Epithelial cell of proximal tubule (primary cell): ENCODE measurements around the gene SS18L1. TPM values are rescaled to one million over a fixed set of nuclear protein-coding genes. Genes with fewer than 3 reads are reported as not detected.
A peak's percentile ranks its signal among the peaks of the same experiment; 100 is the strongest.

ENCODE experiments used
- DNase-seq: peaks from one replicate; pipeline ENCODE4 v3.0.0-alpha.2; 2011; ENCODE audit warnings: low read depth
- H3K4me3 ChIP-seq: 2 replicates; pipeline ENCODE4 v1.5.1; 2011; ENCODE audit warnings: low read depth, mild to moderate bottlenecking, low read length
- CTCF ChIP-seq: conservative IDR thresholded peaks from 2 replicates; pipeline ENCODE4 v1.5.1; 2012; ENCODE audit warnings: low read depth, mild to moderate bottlenecking, low read length
- total RNA-seq: library from RNA; depleted of rRNA; stranded (reverse); fragments of >200 nt; gene quantifications from 2 replicates; pipeline ENCODE4 v1.2.3, GENCODE V29; 2015

SS18L1 gene
- total RNA-seq, 1 donor from 2014 or later, result 11.4 TPM

GRCh38 chr20:62174870-62175624 is 31.5 kb downstream of the SS18L1 start:
- H3K4me3 ChIP-seq, result no peak overlapping the region
- TF ChIP-seq CTCF, result no peak
- no peak for DNase-seq

GRCh38 chr20:62175711-62176110 is 32.1 kb downstream of the SS18L1 start:
- no peak for TF ChIP-seq CTCF
- H3K4me3 ChIP-seq, result no peak overlapping the region
- DNase-seq, result no peak

- no peak for DNase-seq
- no peak for TF ChIP-seq CTCF
- no peak overlapping the region for H3K4me3 ChIP-seq
Observed at GRCh38 chr20:62176866-62177265, 33.3 kb downstream of the SS18L1 start.

- DNase-seq, result no peak
- TF ChIP-seq CTCF, result no peak
- no peak overlapping the region for H3K4me3 ChIP-seq
Observed at GRCh38 chr20:62177307-62177706, 33.7 kb downstream of the SS18L1 start.

- no peak for TF ChIP-seq CTCF
- no peak for DNase-seq
- no peak overlapping the region for H3K4me3 ChIP-seq
Observed at GRCh38 chr20:62178316-62179161, 35.0 kb downstream of the SS18L1 start.

GRCh38 chr20:62179162-62179504 is 35.6 kb downstream of the SS18L1 start:
- no peak for TF ChIP-seq CTCF
- DNase-seq, result no peak
- H3K4me3 ChIP-seq, result no peak overlapping the region

GRCh38 chr20:62181808-62182207 is 38.2 kb downstream of the SS18L1 start:
- peak overlapping the region; percentile 99 for H3K4me3 ChIP-seq
- no peak for TF ChIP-seq CTCF
- no peak for DNase-seq
